Measurements from ENCODE around the gene CPLX3. TPM values are rescaled to one million over a fixed set of nuclear protein-coding genes. Genes with fewer than 3 reads are reported as not detected.
A peak's percentile ranks its signal among the peaks of the same experiment; 100 is the strongest.

The CPLX3 gene
- total and polyA plus RNA-seq, 2 experiments from 2014 or later = not detected

GRCh38 chr15:74855857-74856256 lies 29.4 kb downstream of the CPLX3 start:
- no peaks in the 10 kb centered on the region for H3K27me3 ChIP-seq
- no peaks in the 10 kb centered on the region for H3K9me2 ChIP-seq (replicated peaks; ENCODE audit: insufficient read depth)
- H2AFZ ChIP-seq = no peak overlapping the region
- no peak overlapping the region for H3K4me2 ChIP-seq
- peaks cover 33% of the 10 kb centered on the region for H4K20me1 ChIP-seq (ENCODE audit: insufficient read depth, poor library complexity, severe bottlenecking)
- no peak for DNase-seq (ENCODE audit: low spot score)
- no peaks in the 10 kb centered on the region for H3K9me3 ChIP-seq (ENCODE audit: low read depth)
- H3K4me3 ChIP-seq = no peak overlapping the region
- no peaks in the 10 kb centered on the region for H3K36me3 ChIP-seq (replicated peaks; ENCODE audit: insufficient read depth, low read depth)
- peaks cover 11% of the 10 kb centered on the region for H3K4me1 ChIP-seq (ENCODE audit: insufficient read depth)
- H3K79me2 ChIP-seq = peaks cover 61% of the 10 kb centered on the region
- 98% methylated on average over 2 of the region's 2 CpGs for WGBS (ENCODE audit: low lambda C conversion rate, missing lambda C conversion rate)
- no peak overlapping the region for H3K27ac ChIP-seq
- TF ChIP-seq EZH2phosphoT487 (IDR thresholded peaks at IDR 0.05; ENCODE audit: low read depth, severe bottlenecking, unreplicated experiment) = no peak
- TF ChIP-seq CTCF (IDR thresholded peaks at IDR 0.05; ENCODE audit: poor library complexity) = no peak
- no peak for TF ChIP-seq EZH2 (IDR thresholded peaks at IDR 0.05; ENCODE audit: borderline replicate concordance)

- Histone ChIP-seq H3K36me3 (replicated peaks; ENCODE audit: insufficient read depth, low read depth) (no peaks in the 10 kb centered on the region), H3K4me1 (ENCODE audit: insufficient read depth) (peaks cover 11% of the 10 kb centered on the region), H3K27ac (no peak overlapping the region), H3K4me3 (no peak overlapping the region), H3K9me3 (ENCODE audit: low read depth) (no peaks in the 10 kb centered on the region), H3K9me2 (replicated peaks; ENCODE audit: insufficient read depth) (no peaks in the 10 kb centered on the region), H3K27me3 (no peaks in the 10 kb centered on the region), H3K79me2 (peaks cover 67% of the 10 kb centered on the region), H4K20me1 (ENCODE audit: insufficient read depth, poor library complexity, severe bottlenecking) (peaks cover 39% of the 10 kb centered on the region), H3K4me2 (no peak overlapping the region), H2AFZ (no peak overlapping the region)
- DNase-seq (ENCODE audit: low spot score) = no peak
- 100% methylated on average over 1 of the region's 1 CpG for WGBS (ENCODE audit: low lambda C conversion rate, missing lambda C conversion rate)
- TF ChIP-seq CTCF (IDR thresholded peaks at IDR 0.05; ENCODE audit: poor library complexity) (no peak), EZH2 (IDR thresholded peaks at IDR 0.05; ENCODE audit: borderline replicate concordance) (no peak), EZH2phosphoT487 (IDR thresholded peaks at IDR 0.05; ENCODE audit: low read depth, severe bottlenecking, unreplicated experiment) (no peak)
Observed at GRCh38 chr15:74856537-74856936, 30.1 kb downstream of the CPLX3 start.

DNA sequence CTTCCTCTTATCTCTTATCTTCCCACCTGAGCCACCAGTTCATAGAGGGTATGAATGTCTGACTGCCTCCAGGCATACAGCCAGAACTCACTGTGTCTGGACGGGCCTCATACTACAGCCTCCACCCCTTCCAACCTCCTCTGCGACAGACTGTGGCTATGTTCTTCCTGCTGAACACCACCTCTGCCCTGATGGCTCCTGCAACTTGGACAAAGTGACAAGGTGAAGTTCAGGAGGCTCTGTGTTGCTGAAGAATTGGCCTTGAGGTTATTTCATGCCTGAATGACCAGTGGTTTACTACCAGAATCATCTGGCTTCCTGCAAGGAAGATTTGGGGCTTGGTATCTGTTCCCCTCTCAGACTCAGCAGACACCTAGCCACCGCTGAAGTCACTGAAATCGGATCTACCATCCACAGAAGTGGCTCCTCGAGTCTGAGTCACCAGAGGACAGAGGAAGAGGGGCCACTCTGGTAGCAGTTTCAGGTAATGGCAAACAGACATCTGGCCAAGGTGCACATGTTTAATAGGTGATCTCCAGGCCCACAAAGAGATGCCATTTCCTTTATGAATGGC lies 30.7 kb downstream of the CPLX3 start:
- TF ChIP-seq EZH2 (IDR thresholded peaks at IDR 0.05; ENCODE audit: borderline replicate concordance) (no peak), EZH2phosphoT487 (IDR thresholded peaks at IDR 0.05; ENCODE audit: low read depth, severe bottlenecking, unreplicated experiment) (no peak), CTCF (IDR thresholded peaks at IDR 0.05; ENCODE audit: poor library complexity) (no peak)
- peaks cover 11% of the 10 kb centered on the region for H3K4me1 ChIP-seq (ENCODE audit: insufficient read depth)
- peaks cover 72% of the 10 kb centered on the region for H3K79me2 ChIP-seq
- no peaks in the 10 kb centered on the region for H3K9me2 ChIP-seq (replicated peaks; ENCODE audit: insufficient read depth)
- no peak for DNase-seq (ENCODE audit: low spot score)
- peak overlapping the region; percentile 52 for H3K27ac ChIP-seq
- H3K4me3 ChIP-seq = no peak overlapping the region
- no peak overlapping the region for H3K4me2 ChIP-seq
- 63% methylated on average over 5 of the region's 5 CpGs for WGBS (ENCODE audit: low lambda C conversion rate, missing lambda C conversion rate)
- no peaks in the 10 kb centered on the region for H3K27me3 ChIP-seq
- no peak overlapping the region for H2AFZ ChIP-seq
- peaks cover 45% of the 10 kb centered on the region for H4K20me1 ChIP-seq (ENCODE audit: insufficient read depth, poor library complexity, severe bottlenecking)
- H3K9me3 ChIP-seq (ENCODE audit: low read depth) = no peaks in the 10 kb centered on the region
- no peaks in the 10 kb centered on the region for H3K36me3 ChIP-seq (replicated peaks; ENCODE audit: insufficient read depth, low read depth)
